Suppressor macrophage (primary cell): ENCODE results near the gene LTN1.
"Not testable (repeated sequence)": the region's sequence is repeated elsewhere in the genome, so short reads cannot be mapped to it uniquely, and the experiment has no call there.

Source experiments
- DNase-seq, 4 experiments: peaks; one replicate each; pipeline ENCODE4 v3.0.0-alpha.2; 2020 to 2022

Gene LTN1

GRCh38 chr21:28988146-28988545 lies 4.5 kb downstream of the LTN1 start:
- not testable (repeated sequence) for DNase-seq

- DNase-seq, result no peak
Measured at GRCh38 chr21:28986677-28987076, 6.0 kb downstream of the LTN1 start.

- no peak for DNase-seq
Measured at GRCh38 chr21:28982637-28983036, 10.0 kb downstream of the LTN1 start.

GRCh38 chr21:28979092-28979491 lies 13.6 kb downstream of the LTN1 start:
- no peak for DNase-seq

- DNase-seq, result no peak
Measured at GRCh38 chr21:28975397-28975796, 17.3 kb downstream of the LTN1 start.

GRCh38 chr21:28974531-28975227 lies 18.0 kb downstream of the LTN1 start:
- DNase-seq, result no peak

- DNase-seq, result no peak
Measured at GRCh38 chr21:28972398-28972797, 20.3 kb downstream of the LTN1 start.

- DNase-seq, result no peak
Measured at GRCh38 chr21:28971171-28971570, 21.5 kb downstream of the LTN1 start.

GRCh38 chr21:28963831-28964230 lies 28.8 kb downstream of the LTN1 start:
- no peak for DNase-seq

GRCh38 chr21:28962465-28962864 lies 30.2 kb downstream of the LTN1 start:
- no peak for DNase-seq

- DNase-seq, result no peak
Measured at GRCh38 chr21:28961927-28962326, 30.8 kb downstream of the LTN1 start.

GRCh38 chr21:28960245-28960644 lies 32.4 kb downstream of the LTN1 start:
- DNase-seq, result no peak

- no peak for DNase-seq
Measured at GRCh38 chr21:28959367-28960099, 33.1 kb downstream of the LTN1 start.

- DNase-seq, result no peak
Measured at GRCh38 chr21:28953247-28953646, 39.4 kb downstream of the LTN1 start.

GRCh38 chr21:28952686-28953085 lies 40.0 kb downstream of the LTN1 start:
- DNase-seq, result no peak

GRCh38 chr21:28949318-28949717 lies 43.4 kb downstream of the LTN1 start:
- no peak for DNase-seq

- DNase-seq, result no peak
Measured at GRCh38 chr21:28944296-28944695, 48.4 kb downstream of the LTN1 start.

- DNase-seq, result no peak
Measured at GRCh38 chr21:28943631-28944030, 49.0 kb downstream of the LTN1 start.

- peak in 3 of 4 experiments; percentile 4 to 42 (median 34) for DNase-seq
Measured at GRCh38 chr21:28938726-28939125, 54.0 kb downstream of the LTN1 start.

- DNase-seq, result no peak
Measured at GRCh38 chr21:28937737-28938136, 54.9 kb downstream of the LTN1 start.

GRCh38 chr21:28936721-28937120 lies 56.0 kb downstream of the LTN1 start:
- no peak for DNase-seq

- DNase-seq, result no peak
Measured at GRCh38 chr21:28936036-28936435, 56.6 kb downstream of the LTN1 start.

- DNase-seq, result no peak
Measured at GRCh38 chr21:28932717-28933116, 60.0 kb downstream of the LTN1 start.

- not testable (repeated sequence) for DNase-seq
Measured at GRCh38 chr21:28931708-28932372, 60.8 kb downstream of the LTN1 start.
